Activated B cell treated with CpG ODN at 0.5 μM for 24 hours (primary cell): Measurements from ENCODE around the gene SLC6A9. TPM values are rescaled to one million over a fixed set of nuclear protein-coding genes. Genes with fewer than 3 reads are reported as not detected.

Experiments
- ATAC-seq: fragments of 200-7000 bp; cut with Tn5 transposase; one replicate; pipeline ENCODE4 v1.10.0; 2021; ENCODE audit warnings: low read depth, mild to moderate bottlenecking, moderate library complexity
- CTCF ChIA-PET: fragments of 350-600 bp; sonication (Branson Sonifier 250); formaldehyde crosslinking; loops from one replicate; lab custom pipeline; 2021; ENCODE audit warnings: antibody characterized with exemption; lab: Charles Lee
- POLR2A ChIA-PET: fragments of 350-600 bp; sonication (Branson Sonifier 250); formaldehyde crosslinking; loops from one replicate; lab custom pipeline; 2021; ENCODE audit warnings: antibody characterized with exemption; lab: Charles Lee
- DNase-seq: peaks from one replicate; pipeline ENCODE4 v3.0.0; 2022
- H3K27ac Mint-ChIP-seq: one replicate; pipeline ENCODE4 v1.8.0; 2020; ENCODE audit warnings: mixed read lengths
- H3K27me3 Mint-ChIP-seq: one replicate; pipeline ENCODE4 v1.8.0; 2021; ENCODE audit warnings: mixed read lengths
- H3K36me3 Mint-ChIP-seq: one replicate; pipeline ENCODE4 v1.8.0; 2021; ENCODE audit warnings: low read depth, mixed read lengths
- H3K4me1 Mint-ChIP-seq: one replicate; pipeline ENCODE4 v1.8.0; 2021; ENCODE audit warnings: mixed read lengths
- H3K4me3 Mint-ChIP-seq: one replicate; pipeline ENCODE4 v1.8.0; 2020; ENCODE audit warnings: mild to moderate bottlenecking, mixed read lengths
- H3K9me3 Mint-ChIP-seq: one replicate; pipeline ENCODE4 v1.8.0; 2020; ENCODE audit warnings: mixed read lengths
- CTCF ChIP-seq: fragments of 200-600 bp; IDR thresholded peaks from one replicate; pipeline ENCODE4 v1.8.0; 2022; ENCODE audit warnings: antibody characterized with exemption, mild to moderate bottlenecking
- intact Hi-C: fragments of 100-400 bp; cut with micrococcal nuclease; formaldehyde crosslinking; loops from one replicate; pipeline ENCODE4 v1.15.1; 2024
- total RNA-seq: library from RNA; stranded (reverse); gene quantifications from 2 replicates; pipeline ENCODE4 v1.2.3, GENCODE V29; 2022

SLC6A9 gene
- total RNA-seq, 1 donor from 2014 or later, result 10.4 TPM

- intact Hi-C loops, result loop anchor here (10.0 kb wide), 4 partner anchors 244 to 1636 kb away; partner anchors contain the start of genes CDC20, DMAP1, FOXJ3 and PPCS
- peaks cover 34% of the 10 kb centered on the region for H3K36me3 Mint-ChIP-seq
- peak overlapping the region; percentile 98 for H3K4me3 Mint-ChIP-seq
- peaks cover 37% of the 10 kb centered on the region for H3K4me1 Mint-ChIP-seq
- CTCF ChIA-PET, result interaction anchor here (1.8 kb wide), 1 partner anchor 36 kb away, joined by 4 read pairs; no protein-coding TSS in a partner anchor
- DNase-seq, result no peak
- peak overlapping the region; percentile 87 for H3K27ac Mint-ChIP-seq
- no peaks in the 10 kb centered on the region for H3K27me3 Mint-ChIP-seq
- TF ChIP-seq CTCF, result no peak
- no peak for ATAC-seq
- POLR2A ChIA-PET, result interaction anchor here (0.5 to 1.6 kb wide), 5 partner anchors 24 to 413 kb away, joined by 3 to 6 read pairs (median 3); partner anchors contain the start of gene IPO13
- H3K9me3 Mint-ChIP-seq, result no peaks in the 10 kb centered on the region
Measured at GRCh38 chr1:43970502-43970901, 60.8 kb downstream of the SLC6A9 start.

- Mint-ChIP-seq H3K4me3 (peak within 1 kb of the TSS; percentile 98), H3K36me3 (peaks cover 32% of the 10 kb centered on the region), H3K9me3 (no peaks in the 10 kb centered on the region), H3K4me1 (peaks cover 35% of the 10 kb centered on the region), H3K27ac (peak within 1 kb of the TSS; percentile 87), H3K27me3 (no peaks in the 10 kb centered on the region)
- ChIA-PET POLR2A (interaction anchor here (0.7 to 1.6 kb wide), 8 partner anchors 23 to 704 kb away, joined by 3 to 6 read pairs (median 4); partner anchors contain the start of genes ARMH1, IPO13, KDM4A and TMEM53), CTCF (interaction anchor here (1.0 to 1.8 kb wide), 2 partner anchors 22 to 35 kb away, joined by 3 to 4 read pairs; partner anchors contain the start of gene CCDC24)
- intact Hi-C loops, result loop anchor here (1.0 to 10.0 kb wide), 5 partner anchors 24 to 1635 kb away; partner anchors contain the start of genes CDC20, DMAP1, FOXJ3 and IPO13
- peak; percentile 89 for ATAC-seq
- peak; percentile 79 for DNase-seq
- no peak for TF ChIP-seq CTCF
Measured at GRCh38 chr1:43969746-43970466, 61.4 kb downstream of the SLC6A9 start, which contains the start of gene DPH2. Gene DPH2 (plus strand): TSS chr1:43970010. CDS start chr1:43970176, 166 bp downstream.

- ATAC-seq, result no peak
- no peak for DNase-seq
- peak overlapping the region; percentile 18 for H3K27ac Mint-ChIP-seq
- TF ChIP-seq CTCF, result no peak
- peaks cover 35% of the 10 kb centered on the region for H3K4me1 Mint-ChIP-seq
- no peaks in the 10 kb centered on the region for H3K27me3 Mint-ChIP-seq
- intact Hi-C loops, result loop anchor here (1.0 kb wide), 1 partner anchor 23 kb away; the partner anchor contains the start of gene IPO13
- H3K9me3 Mint-ChIP-seq, result no peaks in the 10 kb centered on the region
- H3K4me3 Mint-ChIP-seq, result peak overlapping the region; percentile 98
- H3K36me3 Mint-ChIP-seq, result peaks cover 32% of the 10 kb centered on the region
- POLR2A ChIA-PET, result interaction anchor here (0.7 to 1.6 kb wide), 6 partner anchors 24 to 705 kb away, joined by 3 to 6 read pairs (median 4); partner anchors contain the start of genes ARMH1, KDM4A and TMEM53
- CTCF ChIA-PET, result interaction anchor here (1.0 kb wide), 1 partner anchor 22 kb away, joined by 3 read pairs; the partner anchor contains the start of gene CCDC24
Measured at GRCh38 chr1:43969416-43969745, 61.9 kb downstream of the SLC6A9 start.

GRCh38 chr1:43968348-43968948 is 62.8 kb downstream of the SLC6A9 start:
- ChIA-PET CTCF (no interaction called here), POLR2A (no interaction called here)
- no peak for TF ChIP-seq CTCF
- ATAC-seq (no peak), DNase-seq (no peak)
- intact Hi-C loops, result no loop called here
- H3K4me1 Mint-ChIP-seq, result peaks cover 25% of the 10 kb centered on the region
- H3K4me3 Mint-ChIP-seq, result no peak overlapping the region
- no peak overlapping the region for H3K27ac Mint-ChIP-seq
- peaks cover 25% of the 10 kb centered on the region for H3K36me3 Mint-ChIP-seq
- H3K27me3 Mint-ChIP-seq, result no peaks in the 10 kb centered on the region
- H3K9me3 Mint-ChIP-seq, result no peaks in the 10 kb centered on the region

- POLR2A ChIA-PET, result no interaction called here
- ATAC-seq (no peak), DNase-seq (no peak)
- intact Hi-C loops, result no loop called here
- TF ChIP-seq CTCF, result no peak
- H3K27me3 Mint-ChIP-seq, result no peaks in the 10 kb centered on the region
- CTCF ChIA-PET, result no interaction called here
- H3K9me3 Mint-ChIP-seq, result no peaks in the 10 kb centered on the region
- H3K27ac Mint-ChIP-seq, result no peak overlapping the region
- H3K36me3 Mint-ChIP-seq, result peaks cover 25% of the 10 kb centered on the region
- H3K4me1 Mint-ChIP-seq, result peaks cover 12% of the 10 kb centered on the region
- H3K4me3 Mint-ChIP-seq, result no peak overlapping the region
Measured at GRCh38 chr1:43965316-43965715, 65.9 kb downstream of the SLC6A9 start.
